Adrenal gland (tissue), 12 donors: ENCODE data around the gene CREB5. TPM values are rescaled to one million over a fixed set of nuclear protein-coding genes. Genes with fewer than 3 reads are reported as not detected.

Experiments
- DNase-seq, 7 donors: peaks; one replicate each; pipeline ENCODE4 v3.0.0-alpha.2; 2019 to 2020
- H3K27ac ChIP-seq, 5 donors: fragments of 200-600 bp; sonication (generic) in 4 of 5; 1 replicate in 3 of 5; 2 replicates in 2 of 5; pipeline versions ENCODE4 v1.5.1 to v1.8.0; 2016 to 2020; ENCODE audit warnings: mild to moderate bottlenecking in 1 of 5
- H3K27me3 ChIP-seq: fragments of 200-600 bp; 2 replicates; pipeline ENCODE4 v1.8.0; 2021
- H3K36me3 ChIP-seq, 2 donors: fragments of 200-600 bp; replicated peaks in 1 of 2; 1 replicate in 1 of 2; 2 replicates in 1 of 2; pipeline versions ENCODE4 v1.5.1 to v1.8.0; 2018 to 2022
- H3K4me1 ChIP-seq, 2 donors: fragments of 200-600 bp; replicated peaks in 1 of 2; 1 replicate in 1 of 2; 2 replicates in 1 of 2; pipeline versions ENCODE4 v1.5.1 to v1.8.0; 2018 to 2021
- H3K4me3 ChIP-seq, 4 donors: fragments of 200-600 bp; sonication (generic) in 3 of 4; one replicate each; pipeline ENCODE4 v1.5.1; 2016 to 2018
- H3K9me3 ChIP-seq, 3 donors: fragments of 200-600 bp; sonication (generic) in 1 of 3; replicated peaks in 1 of 3; 1 replicate in 2 of 3; 2 replicates in 1 of 3; pipeline versions ENCODE4 v1.5.1 to v1.8.0; 2016 to 2021
- CTCF ChIP-seq, 6 experiments: fragments of 450-650 bp in 4 of 6; fragments of 200-600 bp in 2 of 6; sonication (generic) in 1 of 6; IDR thresholded peaks; 1 replicate in 5 of 6; 2 replicates in 1 of 6; pipeline versions ENCODE4 v1.5.1 to v1.8.0; 2016 to 2021; ENCODE audit warnings: antibody characterized with exemption in 6 of 6, mild to moderate bottlenecking in 2 of 6, moderate library complexity in 1 of 6
- POLR2A ChIP-seq, 2 donors: fragments of 450-650 bp; IDR thresholded peaks; one replicate each; pipeline ENCODE4 v1.6.1; 2017; ENCODE audit warnings: antibody characterized with exemption in 2 of 2, mild to moderate bottlenecking in 2 of 2, moderate library complexity in 1 of 2
- WGBS, 4 donors: extraction: QIAGEN DNeasy Blood & Tissue Kit in 2 of 4; methylation state at CpG; one replicate each; pipeline versions ENCODE4 v1.1.5 to v1.1.7; 2013 to 2017; 5-methylcytosine and 5-hydroxymethylcytosine counted together
- intact Hi-C, 2 donors: fragments of 100-400 bp; cut with DNase I; formaldehyde crosslinking; loops; one replicate each; pipeline versions ENCODE4 v1.14.1 to v1.15.0; 2022 to 2023
- polyA plus RNA-seq, 3 donors: library from polyadenylated mRNA; stranded (reverse); fragments of 200-250 nt in 2 of 3; fragments of 350-450 nt in 1 of 3; fragmentation: Illumina TruSeq in 1 of 3; extraction: RNeasy Lipid Tissue Mini Kit (QIAGEN cat#74804) in 1 of 3; gene quantifications; one replicate each; pipeline ENCODE4 v1.2.3, GENCODE V29; 2013 to 2014
- total RNA-seq, 9 donors: library from RNA; depleted of rRNA in 4 of 9; stranded (reverse); fragments of >200 nt in 4 of 9; fragments of 120-200 nt in 1 of 9; fragmentation: NEBNext Ultra II Directional in 1 of 9; extraction: Animal tissue kit (Norgen Biotek cat#: 25700) in 1 of 9; gene quantifications; one replicate each; pipeline versions ENCODE4 v1.1.0 to v1.2.4, GENCODE V29; 2013 to 2023
- donor health status: healthy with polysubstance abuse.
- donor health status: Bipolar disorder and iron deficiency.
- donor health status: DM: yes; HTN: yes; CAD: no.
- donor health status: DM: no; HTN: no; CAD: no.
- donor health status: DM: no; HTN: no; CAD: no.
- donor health status: DM: yes; HTN: yes; CAD: no.

The CREB5 gene
- total and polyA plus RNA-seq, 12 donors = 0.69 to 5.4 (median 1.3) TPM

GRCh38 chr7:28435152-28435551 is 22.8 kb downstream of the CREB5 start:
- H3K27me3 ChIP-seq = peaks cover 5% of the 10 kb centered on the region
- H3K9me3 ChIP-seq = no peaks in the 10 kb centered on the region
- TF ChIP-seq POLR2A (IDR thresholded peaks at IDR 0.05) (no peak), CTCF (IDR thresholded peaks at IDR 0.05) (no peak)
- no peaks in the 10 kb centered on the region for H3K36me3 ChIP-seq
- no peak for DNase-seq
- no peak overlapping the region for H3K4me3 ChIP-seq
- H3K27ac ChIP-seq = no peak overlapping the region
- H3K4me1 ChIP-seq = no peaks in the 10 kb centered on the region
- 68 to 81% (median 75%) methylated on average over 4 of the region's 4 CpGs for WGBS, 4 donors
- intact Hi-C loops = no loop called here

GRCh38 chr7:28435732-28436378 is 23.5 kb downstream of the CREB5 start:
- H3K27ac ChIP-seq = no peak overlapping the region
- H3K9me3 ChIP-seq = no peaks in the 10 kb centered on the region
- H3K4me3 ChIP-seq = no peak overlapping the region
- no peak for DNase-seq
- TF ChIP-seq POLR2A (IDR thresholded peaks at IDR 0.05) (no peak), CTCF (IDR thresholded peaks at IDR 0.05) (no peak)
- no peaks in the 10 kb centered on the region for H3K4me1 ChIP-seq
- intact Hi-C loops = no loop called here
- no peaks in the 10 kb centered on the region for H3K36me3 ChIP-seq
- peaks cover 5% of the 10 kb centered on the region for H3K27me3 ChIP-seq
- 81 to 91% (median 88%) methylated on average over 2 of the region's 2 CpGs for WGBS, 4 donors

GRCh38 chr7:28440055-28440601 is 27.8 kb downstream of the CREB5 start:
- WGBS, 4 donors = 76 to 85% (median 80%) methylated on average over 8 of the region's 8 CpGs
- peaks cover 5% of the 10 kb centered on the region for H3K27me3 ChIP-seq
- no peaks in the 10 kb centered on the region for H3K9me3 ChIP-seq
- H3K27ac ChIP-seq = no peak overlapping the region
- TF ChIP-seq CTCF (IDR thresholded peaks at IDR 0.05) (no peak), POLR2A (IDR thresholded peaks at IDR 0.05) (no peak)
- intact Hi-C loops = no loop called here
- no peaks in the 10 kb centered on the region for H3K4me1 ChIP-seq
- no peaks in the 10 kb centered on the region for H3K36me3 ChIP-seq
- H3K4me3 ChIP-seq = no peak overlapping the region
- DNase-seq = no peak

GRCh38 chr7:28442540-28443420 is 30.5 kb downstream of the CREB5 start:
- intact Hi-C loops = no loop called here
- peaks cover 4% of the 10 kb centered on the region for H3K27me3 ChIP-seq
- WGBS, 4 donors = 84 to 88% (median 85%) methylated on average over 5 of the region's 5 CpGs
- no peak for TF ChIP-seq POLR2A (IDR thresholded peaks at IDR 0.05)
- TF ChIP-seq CTCF (IDR thresholded peaks at IDR 0.05) = no peak
- DNase-seq = no peak
- no peak overlapping the region for H3K4me3 ChIP-seq
- H3K27ac ChIP-seq = no peak overlapping the region
- H3K4me1 ChIP-seq = no peaks in the 10 kb centered on the region
- H3K9me3 ChIP-seq = no peaks in the 10 kb centered on the region
- H3K36me3 ChIP-seq = no peaks in the 10 kb centered on the region
